PC-9 (cell line): ENCODE measurements around the gene CD68.

Experiments
- CTCF ChIP-seq: fragments of 200-600 bp; sonication (generic); conservative IDR thresholded peaks from 2 replicates; pipeline ENCODE4 v1.6.1; 2017; ENCODE audit warnings: mixed run types, antibody characterized with exemption, mild to moderate bottlenecking, moderate library complexity
- EZH2 ChIP-seq: fragments of 200-600 bp; sonication (generic); IDR thresholded peaks from 2 replicates; pipeline ENCODE4 v1.8.0; 2017; ENCODE audit warnings: antibody characterized with exemption, low read depth

DNA sequence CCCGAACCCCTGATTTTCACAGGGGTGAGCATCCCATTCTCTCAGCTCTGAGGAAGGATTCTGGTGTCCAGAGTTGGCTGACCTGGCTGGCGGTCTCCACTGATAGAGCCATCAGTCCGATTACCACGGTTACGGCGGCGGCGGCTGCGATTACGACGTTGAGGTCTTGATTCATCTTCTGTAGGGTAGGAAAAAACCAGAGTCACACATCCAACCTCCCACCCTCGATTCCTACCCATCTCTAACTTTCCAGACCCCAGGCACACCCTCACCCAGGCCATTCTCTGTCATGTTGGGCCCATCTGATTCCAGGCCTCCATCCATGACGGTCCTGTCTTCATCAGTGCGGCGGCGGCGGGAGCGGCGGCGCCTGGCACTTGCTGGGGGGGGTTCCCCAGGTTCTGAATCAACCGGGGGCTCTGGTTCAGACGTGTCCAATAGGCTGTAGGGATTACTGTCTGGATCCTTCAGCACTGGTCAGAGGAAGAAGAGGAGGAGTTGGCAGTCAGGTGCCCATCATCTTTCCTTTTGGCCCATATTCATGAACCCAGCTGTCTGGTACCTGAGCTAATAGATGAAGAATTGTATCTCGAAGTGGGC lies 13.1 kb downstream of the CD68 start:
- TF ChIP-seq CTCF = no peak
- TF ChIP-seq EZH2 = no peak
